ENCODE measurements around the gene GPR146.

- TF ChIP-seq CTCF (IDR thresholded peaks at IDR 0.05) (no peak), POLR2A (IDR thresholded peaks at IDR 0.05) (no peak)
These were observed 17.6 kb upstream of the GPR146 start for GRCh38 chr7:1026721-1027161.
